WTC11 (cell line): ENCODE measurements around the gene DDIAS. TPM values are rescaled to one million over a fixed set of nuclear protein-coding genes. Genes with fewer than 3 reads are reported as not detected.

Experiments used
- ATAC-seq: fragments of 200-7000 bp; cut with Tn5 transposase; 2 replicates; pipeline ENCODE4 v1.10.0; 2021; ENCODE audit warnings: mild to moderate bottlenecking, moderate library complexity
- CTCF ChIA-PET: fragments of 300-600 bp; sonication (Branson Sonifier 250); formaldehyde crosslinking; loops from one replicate; lab custom pipeline; 2021; ENCODE audit warnings: antibody characterized with exemption; lab: Charles Lee
- POLR2A ChIA-PET: fragments of 350-600 bp; sonication (Branson Sonifier 250); formaldehyde crosslinking; loops from one replicate; lab custom pipeline; 2021; ENCODE audit warnings: antibody characterized with exemption; lab: Charles Lee
- DNase-seq: peaks from one replicate; pipeline ENCODE4 v3.0.0; 2021; ENCODE audit warnings: low spot score
- H3K27ac Mint-ChIP-seq: 2 replicates; pipeline ENCODE4 v1.8.0; 2021; ENCODE audit warnings: mixed read lengths
- H3K27me3 Mint-ChIP-seq: 2 replicates; pipeline ENCODE4 v1.8.0; 2021; ENCODE audit warnings: low read depth, mild to moderate bottlenecking, moderate library complexity, mixed read lengths
- H3K36me3 Mint-ChIP-seq: 2 replicates; pipeline ENCODE4 v1.8.0; 2021; ENCODE audit warnings: mixed read lengths
- H3K4me1 Mint-ChIP-seq: 2 replicates; pipeline ENCODE4 v1.8.0; 2022; ENCODE audit warnings: mixed read lengths
- H3K4me3 Mint-ChIP-seq: 2 replicates; pipeline ENCODE4 v1.8.0; 2021; ENCODE audit warnings: mild to moderate bottlenecking, moderate library complexity, mixed read lengths
- H3K9me3 Mint-ChIP-seq: 2 replicates; pipeline ENCODE4 v1.8.0; 2021; ENCODE audit warnings: mixed read lengths
- CBFB ChIP-seq: sonication (generic); formaldehyde crosslinking; IDR thresholded peaks from 2 replicates; pipeline ENCODE4 v1.8.1; 2022; ENCODE audit warnings: mild to moderate bottlenecking, low read depth, missing genetic modification reagents
- CTCF ChIP-seq: fragments of 200-600 bp; IDR thresholded peaks from 2 replicates; pipeline ENCODE4 v1.8.0; 2022; ENCODE audit warnings: antibody characterized with exemption
- FOXP1 ChIP-seq: sonication (generic); formaldehyde crosslinking; IDR thresholded peaks from 2 replicates; pipeline ENCODE4 v1.8.0; 2022; ENCODE audit warnings: missing genetic modification reagents, mild to moderate bottlenecking, moderate library complexity, borderline replicate concordance
- IRF2 ChIP-seq: sonication (generic); formaldehyde crosslinking; IDR thresholded peaks from 2 replicates; pipeline ENCODE4 v1.8.0; 2022; ENCODE audit warnings: low read depth, missing genetic modification reagents, borderline replicate concordance
- JUN ChIP-seq: sonication (generic); formaldehyde crosslinking; IDR thresholded peaks from 2 replicates; pipeline ENCODE4 v1.8.0; 2023; ENCODE audit warnings: mild to moderate bottlenecking, missing genetic modification reagents
- MXD4 ChIP-seq: fragments of 250-450 bp; sonication (Bioruptor Pico); IDR thresholded peaks from 2 replicates; pipeline ENCODE4 v1.8.0; 2021; ENCODE audit warnings: mild to moderate bottlenecking, moderate library complexity, borderline replicate concordance
- MYBL2 ChIP-seq: sonication (generic); formaldehyde crosslinking; IDR thresholded peaks from 2 replicates; pipeline ENCODE4 v1.8.1; 2023; ENCODE audit warnings: mild to moderate bottlenecking, moderate library complexity, missing genetic modification reagents
- PRDM15 ChIP-seq: sonication (generic); formaldehyde crosslinking; IDR thresholded peaks from 2 replicates; pipeline ENCODE4 v1.8.0; 2022; ENCODE audit warnings: missing genetic modification reagents
- SMAD3 ChIP-seq: sonication (generic); formaldehyde crosslinking; IDR thresholded peaks from 2 replicates; pipeline ENCODE4 v1.8.0; 2022; ENCODE audit warnings: missing genetic modification reagents, mild to moderate bottlenecking, borderline replicate concordance
- STAT6 ChIP-seq: sonication (generic); formaldehyde crosslinking; conservative IDR thresholded peaks from 2 replicates; pipeline ENCODE4 v1.8.1; 2023; ENCODE audit warnings: mild to moderate bottlenecking, low read depth, missing genetic modification reagents, moderate library complexity
- ZNF219 ChIP-seq: sonication (generic); formaldehyde crosslinking; IDR thresholded peaks from 2 replicates; pipeline ENCODE4 v1.8.0; 2023; ENCODE audit warnings: missing genetic modification reagents, mild to moderate bottlenecking, borderline replicate concordance
- total RNA-seq: library from RNA; stranded (reverse); gene quantifications from 3 replicates; pipeline ENCODE4 v1.2.3, GENCODE V29; 2021

Gene DDIAS
- total RNA-seq, 1 experiment from 2014 or later = 28.7 TPM

- TF ChIP-seq CTCF = no peak
- TF ChIP-seq CBFB (CRISPR knock-in tag) = no peak
- TF ChIP-seq ZNF219 (CRISPR knock-in tag) = no peak
- no peak for TF ChIP-seq IRF2
- no peak for TF ChIP-seq SMAD3 (CRISPR knock-in tag)
- TF ChIP-seq JUN (CRISPR knock-in tag) = no peak
- no peak for TF ChIP-seq MYBL2 (CRISPR knock-in tag)
- no peak for TF ChIP-seq PRDM15
These were observed 6.0 kb upstream of the DDIAS start (continued) for GRCh38 chr11:82895437-82896091.

- Mint-ChIP-seq H3K36me3 (no peaks in the 10 kb centered on the region), H3K27me3 (no peaks in the 10 kb centered on the region), H3K27ac (no peak overlapping the region), H3K4me1 (peaks cover 14% of the 10 kb centered on the region), H3K4me3 (no peak overlapping the region), H3K9me3 (no peaks in the 10 kb centered on the region)
- no peak for ATAC-seq
- no peak for TF ChIP-seq STAT6 (CRISPR knock-in tag)
- no peak for TF ChIP-seq FOXP1 (CRISPR knock-in tag)
- ChIA-PET POLR2A (no interaction called here), CTCF (interaction anchor here (0.6 to 1.6 kb wide), 2 partner anchors 28 to 172 kb away, joined by 3 to 10 read pairs; no protein-coding TSS in a partner anchor)
- no peak for DNase-seq
These were observed 5.4 kb upstream of the DDIAS start for GRCh38 chr11:82896183-82896582.

- DNase-seq (no peak), ATAC-seq (no peak)
- no peak overlapping the region for H3K27ac Mint-ChIP-seq
- no peak for TF ChIP-seq MXD4
- TF ChIP-seq, all 79 proteins: peak for 0
- no peaks in the 10 kb centered on the region for H3K36me3 Mint-ChIP-seq
- H3K4me1 Mint-ChIP-seq = peaks cover 24% of the 10 kb centered on the region
- peak overlapping the region; percentile 24 for H3K4me3 Mint-ChIP-seq
- ChIA-PET CTCF (no interaction called here), POLR2A (interaction anchor here (1.1 kb wide), 1 partner anchor 259 kb away, joined by 3 read pairs; the partner anchor contains the start of gene PCF11)
- H3K9me3 Mint-ChIP-seq = no peaks in the 10 kb centered on the region
- no peaks in the 10 kb centered on the region; the same call in 1 of the 2 replicates for H3K27me3 Mint-ChIP-seq
These were observed 3.3 kb upstream of the DDIAS start for GRCh38 chr11:82898241-82898640.
